ENCODE measurements around the gene PYGB.

PYGB gene

DNA sequence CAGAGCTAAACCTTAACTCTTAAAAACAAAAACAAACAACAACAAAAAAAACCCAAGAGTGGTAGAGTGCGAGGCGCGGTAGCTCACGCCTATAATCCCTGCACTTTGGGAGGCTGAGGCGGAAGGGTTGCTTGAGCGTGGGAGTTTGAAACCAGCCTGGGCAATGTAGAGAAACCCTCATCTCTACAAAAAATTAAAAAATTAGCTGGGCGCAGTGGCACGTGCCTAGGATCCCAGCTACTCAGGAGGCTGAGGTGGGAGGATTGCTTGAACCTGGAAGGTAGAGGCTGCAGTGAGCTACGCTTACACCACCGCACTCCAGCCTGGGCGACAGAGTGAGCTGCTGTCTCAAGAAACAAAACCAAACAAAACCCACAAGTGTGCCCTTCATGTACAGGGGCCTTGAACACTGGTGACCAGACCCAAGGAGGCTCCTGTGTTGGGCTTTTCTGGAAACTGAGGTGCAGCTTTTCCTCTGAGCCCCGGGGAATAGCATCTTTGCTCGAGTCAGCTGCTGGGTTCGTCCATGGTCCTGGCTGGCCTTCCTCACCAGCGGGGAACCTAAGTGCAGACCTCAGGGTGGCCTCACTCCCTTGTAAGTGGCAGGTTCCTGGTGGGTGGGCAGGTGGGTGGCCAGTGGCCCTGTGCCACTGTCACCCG is 39.9 kb downstream of the PYGB start:
- H3K4me3 ChIP-seq (ENCODE audit: low read length): no peak overlapping the region
- no peak for DNase-seq (ENCODE audit: low read depth, low spot score)

DNA sequence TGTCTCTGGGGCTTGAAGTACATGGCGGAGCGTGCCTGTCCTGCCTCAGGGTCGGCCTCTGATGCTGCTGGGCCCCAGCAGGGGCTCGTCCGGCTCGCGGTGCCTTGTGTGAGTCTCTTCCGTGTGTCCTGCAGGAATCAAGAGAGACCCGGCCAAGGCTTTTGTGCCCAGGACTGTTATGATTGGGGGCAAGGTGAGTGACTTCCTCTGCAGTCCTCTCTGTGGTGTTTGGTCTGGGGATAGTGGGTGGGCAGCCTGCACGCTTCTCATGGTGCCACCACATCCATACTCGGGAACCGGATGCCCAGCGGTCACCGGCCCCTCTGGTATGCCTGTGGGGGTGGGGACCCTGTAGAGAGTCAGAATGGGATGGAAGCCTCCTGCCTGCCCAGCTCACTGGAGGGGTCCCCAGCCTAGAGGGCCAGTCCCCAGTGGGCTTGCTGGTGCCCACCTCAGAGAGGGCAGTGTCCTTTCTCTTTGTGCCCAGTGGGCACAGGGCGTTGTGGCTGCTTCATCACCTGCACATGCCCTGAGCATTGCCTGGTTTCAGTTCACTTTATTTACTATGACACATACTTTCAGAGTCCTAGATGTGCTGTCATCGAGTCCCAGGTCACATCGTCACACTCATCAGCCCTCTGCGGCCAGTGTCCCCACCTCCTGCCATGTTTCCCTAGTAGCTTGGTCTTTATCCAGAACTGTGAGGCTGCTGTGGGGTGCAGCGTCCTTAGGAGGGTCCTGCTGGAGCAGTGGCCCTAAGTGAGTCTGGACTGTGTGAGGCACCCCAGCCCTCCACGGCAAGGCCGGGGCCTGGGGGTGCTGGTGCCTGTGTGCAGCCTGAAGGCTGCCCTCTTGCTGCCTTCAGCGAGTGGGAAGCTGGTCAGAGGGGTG is 40.7 kb downstream of the PYGB start:
- no peak for DNase-seq (ENCODE audit: low read depth, low spot score)
- H3K4me3 ChIP-seq (ENCODE audit: low read length): no peak overlapping the region

DNA sequence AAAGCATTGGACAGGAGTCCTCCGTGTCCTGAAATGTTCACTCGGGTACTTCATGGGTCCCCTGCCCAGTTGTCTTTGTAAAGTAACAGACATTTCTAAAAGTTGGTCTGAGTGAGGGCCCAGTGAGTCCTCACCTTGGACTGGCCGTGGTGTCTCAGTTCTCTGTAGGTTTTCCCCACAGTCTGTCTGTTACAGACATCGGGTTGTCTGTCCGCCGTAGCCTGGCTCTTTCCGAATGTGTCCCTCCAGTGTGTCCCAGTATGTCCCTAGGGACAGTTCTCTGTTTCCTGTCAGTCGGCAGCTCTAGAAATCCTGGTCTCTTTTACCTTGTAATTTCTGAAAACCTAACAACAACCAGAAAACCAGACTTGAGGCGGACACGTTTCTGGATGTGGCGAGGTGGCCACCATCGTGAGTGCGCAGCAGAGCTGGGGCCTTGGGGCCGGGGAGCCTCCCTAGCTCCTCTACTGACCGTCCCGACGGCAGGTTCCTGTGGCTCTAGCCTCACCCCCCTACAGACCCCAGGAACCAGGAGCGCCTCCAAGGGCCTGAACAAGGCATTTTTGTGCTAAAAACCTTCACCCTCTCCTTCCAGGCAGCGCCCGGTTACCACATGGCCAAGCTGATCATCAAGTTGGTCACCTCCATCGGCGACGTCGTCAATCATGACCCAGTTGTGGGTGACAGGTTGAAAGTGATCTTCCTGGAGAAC is 42.2 kb downstream of the PYGB start:
- no peak for DNase-seq (ENCODE audit: low read depth, low spot score)

DNA sequence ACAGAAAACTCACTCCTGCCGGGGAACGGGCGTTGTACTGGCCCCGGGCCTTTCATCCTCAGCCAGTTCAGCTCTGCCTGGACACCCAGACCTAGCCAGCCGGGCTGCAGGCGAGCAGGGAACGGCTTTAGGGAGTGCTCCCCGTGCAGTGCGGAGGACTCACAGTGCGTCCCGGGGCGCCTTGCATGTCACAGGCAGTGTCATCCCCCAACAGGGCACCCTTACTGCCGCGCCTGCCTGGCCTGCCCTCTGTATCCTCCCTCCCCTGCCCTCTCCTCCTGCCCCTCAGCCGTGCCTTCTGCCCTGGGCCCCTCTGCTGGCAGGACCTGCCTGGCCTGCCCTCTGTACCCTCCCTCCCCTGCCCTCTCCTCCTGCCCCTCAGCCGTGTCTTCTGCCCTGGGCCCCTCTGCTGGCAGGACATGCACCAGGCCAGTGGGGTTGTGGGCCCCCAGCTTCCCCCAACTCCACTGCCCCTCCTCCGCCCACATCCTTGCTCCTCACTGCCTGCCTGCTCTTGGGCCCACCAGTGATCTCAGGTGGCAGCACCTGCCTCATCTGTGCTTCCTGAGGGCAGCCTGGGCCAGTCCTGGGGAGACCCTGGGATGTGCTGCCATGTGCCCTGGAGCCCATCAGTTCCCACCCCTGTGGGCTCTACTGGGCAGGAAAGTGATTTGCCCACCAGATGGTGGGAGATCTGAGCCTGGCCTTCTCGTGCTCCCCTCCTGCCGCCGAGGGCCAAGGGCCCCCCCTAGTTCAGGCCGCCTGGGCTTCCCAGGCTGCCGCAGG is 43.0 kb downstream of the PYGB start:
- no peak overlapping the region for H3K4me3 ChIP-seq (ENCODE audit: low read length)
- no peak for DNase-seq (ENCODE audit: low read depth, low spot score)

More for the DNA sequence above, 42.2 kb downstream of the PYGB start:
- no peak overlapping the region for H3K4me3 ChIP-seq (ENCODE audit: low read length)

DNA sequence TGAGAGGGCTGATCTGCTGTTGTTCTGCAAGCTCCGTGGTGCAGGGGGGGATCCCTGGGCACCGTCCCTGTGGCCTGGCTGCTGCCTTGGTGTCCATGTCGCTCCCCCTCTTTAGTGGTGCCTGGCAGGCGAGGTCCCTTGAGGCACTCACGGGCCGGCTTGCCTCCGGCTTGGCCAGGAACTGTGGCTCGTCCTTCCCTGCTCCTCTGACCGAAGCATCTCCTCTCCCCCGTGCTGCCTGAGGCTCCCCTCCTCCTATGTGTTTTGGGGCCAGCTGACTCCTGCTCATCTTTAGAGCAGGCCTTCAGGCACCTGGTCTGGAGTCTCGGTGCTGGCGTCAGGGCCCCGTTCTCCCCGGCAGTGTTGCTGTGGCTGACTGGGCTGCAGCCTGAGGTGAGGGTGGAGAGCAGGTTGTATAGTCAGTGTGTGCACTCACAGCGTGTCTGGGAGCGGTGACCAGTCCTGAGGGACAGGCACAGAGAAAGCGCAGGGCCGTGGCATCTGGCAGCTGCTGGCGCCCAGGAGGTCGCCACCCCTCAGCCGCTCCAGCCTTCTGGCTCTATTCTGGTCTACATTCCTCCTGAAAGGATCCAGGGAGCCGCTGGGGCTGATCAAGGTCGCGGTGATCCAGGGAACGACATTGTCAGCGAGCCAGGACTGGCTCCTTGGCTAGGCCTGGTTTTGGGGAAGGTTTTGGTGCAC is 43.7 kb downstream of the PYGB start:
- DNase-seq (ENCODE audit: low read depth, low spot score): no peak
- H3K4me3 ChIP-seq (ENCODE audit: low read length): no peak overlapping the region

DNA sequence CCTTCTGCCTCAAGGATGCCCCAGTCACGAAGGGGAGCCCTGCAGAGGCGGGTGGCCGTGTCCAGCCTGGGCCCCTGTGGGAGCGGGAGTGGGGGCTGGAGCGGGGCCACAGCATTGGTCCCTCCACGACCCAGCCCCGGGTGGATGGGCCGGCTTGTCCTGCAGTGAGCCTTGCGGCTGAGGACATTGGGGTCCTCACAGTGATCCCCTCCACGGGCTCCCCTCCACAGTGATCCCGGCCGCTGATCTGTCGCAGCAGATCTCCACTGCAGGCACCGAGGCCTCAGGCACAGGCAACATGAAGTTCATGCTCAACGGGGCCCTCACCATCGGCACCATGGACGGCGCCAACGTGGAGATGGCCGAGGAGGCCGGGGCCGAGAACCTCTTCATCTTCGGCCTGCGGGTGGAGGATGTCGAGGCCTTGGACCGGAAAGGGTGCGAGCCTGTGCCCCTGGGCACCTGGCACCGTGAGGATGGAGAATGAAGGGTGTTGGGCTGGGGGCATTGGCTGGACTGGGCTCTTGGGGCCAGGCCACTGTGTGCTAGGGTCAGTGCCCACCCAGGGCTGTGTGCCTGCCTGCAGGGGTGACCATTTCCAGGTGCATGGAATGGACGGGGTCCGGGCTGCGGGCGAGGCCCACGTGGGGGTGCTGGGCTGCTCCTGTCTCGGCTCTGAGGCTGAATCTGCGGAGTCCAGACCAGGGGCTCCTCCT is 44.4 kb downstream of the PYGB start:
- no peak for DNase-seq (ENCODE audit: low read depth, low spot score)
- H3K4me3 ChIP-seq (ENCODE audit: low read length): no peak overlapping the region

DNA sequence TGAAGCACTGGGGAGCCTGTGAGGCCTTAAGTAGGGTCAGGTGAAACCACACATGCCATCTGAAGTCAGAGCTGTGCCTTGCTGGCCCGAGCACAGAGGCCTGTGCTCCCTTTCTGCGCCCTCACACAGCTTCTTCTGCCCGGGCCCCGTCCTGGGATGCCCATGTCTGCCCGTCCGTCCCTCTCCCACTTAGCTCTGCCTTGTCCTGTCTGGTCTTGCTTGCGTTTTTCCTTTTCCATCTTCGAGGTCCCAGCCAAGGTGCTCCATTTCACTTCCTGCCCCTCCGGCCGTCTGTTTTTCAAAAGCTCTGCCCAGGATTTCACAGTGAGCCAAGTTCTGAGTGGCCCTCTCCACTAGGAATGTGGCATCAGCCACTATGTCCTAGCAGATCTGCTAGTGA is 45.6 kb downstream of the PYGB start:
- DNase-seq (ENCODE audit: low read depth, low spot score): no peak
- H3K4me3 ChIP-seq (ENCODE audit: low read length): no peak overlapping the region

DNA sequence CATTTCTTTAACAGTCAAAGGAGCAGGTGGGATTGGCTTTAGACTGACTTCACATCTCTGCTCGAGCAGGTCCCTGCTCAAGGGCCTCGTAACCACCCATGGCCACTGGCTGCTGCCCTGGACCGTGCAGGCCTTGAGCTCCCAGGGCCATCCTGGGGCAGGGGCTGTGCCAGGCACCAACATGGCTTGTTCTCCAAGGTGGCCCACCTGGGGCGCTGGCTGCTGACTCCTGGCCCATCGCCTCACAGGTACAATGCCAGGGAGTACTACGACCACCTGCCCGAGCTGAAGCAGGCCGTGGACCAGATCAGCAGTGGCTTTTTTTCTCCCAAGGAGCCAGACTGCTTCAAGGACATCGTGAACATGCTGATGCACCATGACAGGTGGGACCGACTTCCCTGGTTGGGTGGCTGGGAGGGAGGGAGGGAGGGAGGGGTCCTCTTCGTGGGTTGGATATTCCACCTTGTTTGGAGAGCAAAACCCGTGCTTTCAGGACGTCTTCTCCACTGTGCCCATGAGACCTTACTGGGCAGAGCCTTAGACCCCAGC is 46.1 kb downstream of the PYGB start:
- no peak overlapping the region for H3K4me3 ChIP-seq (ENCODE audit: low read length)
- DNase-seq (ENCODE audit: low read depth, low spot score): no peak

DNA sequence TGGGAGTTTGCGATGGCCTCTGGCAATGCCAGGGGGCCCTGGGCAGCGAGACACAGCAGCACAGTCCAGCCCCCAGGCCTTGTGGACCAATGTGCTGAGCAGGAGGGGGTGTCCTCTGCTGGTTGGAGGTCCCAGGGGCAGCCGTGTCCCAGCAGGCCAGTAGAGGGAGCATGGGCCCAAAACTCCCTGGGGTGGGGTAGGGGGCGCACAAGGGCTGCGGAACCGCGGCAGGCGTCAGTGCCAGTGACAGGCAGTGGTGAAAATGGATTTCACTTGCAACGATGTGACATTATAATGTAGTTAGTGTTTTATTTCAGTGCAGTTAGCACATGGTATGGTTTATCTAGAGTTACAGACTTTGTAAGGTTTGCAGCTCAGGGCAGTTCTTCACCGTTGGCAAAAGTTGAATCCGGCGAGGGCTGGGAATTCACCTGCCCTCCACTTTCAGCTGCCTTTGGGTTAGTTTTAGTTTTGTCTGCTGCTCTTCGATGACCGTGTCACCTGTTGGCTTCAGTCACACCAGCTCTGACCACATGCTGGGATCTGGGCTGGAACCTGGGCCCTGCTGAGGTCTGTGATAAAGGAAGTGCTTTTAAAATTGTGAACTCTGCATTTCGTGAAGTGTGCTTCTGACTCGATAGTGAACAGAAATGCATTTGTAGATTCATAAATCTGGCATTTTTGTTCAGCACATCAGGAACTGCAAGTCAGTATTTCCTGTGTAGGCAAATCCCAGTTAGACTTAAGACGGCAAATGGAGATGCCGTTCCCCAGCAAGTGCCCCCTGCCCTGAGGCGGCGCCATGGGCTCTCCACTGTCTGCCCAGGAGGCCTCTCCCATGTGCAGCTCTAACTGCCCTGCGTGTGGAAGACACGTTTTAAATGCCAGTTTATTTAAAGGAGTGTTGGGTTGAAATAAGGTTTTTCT is 46.8 kb downstream of the PYGB start:
- DNase-seq (ENCODE audit: low read depth, low spot score): peak; percentile 61
- H3K4me3 ChIP-seq (ENCODE audit: low read length): no peak overlapping the region

DNA sequence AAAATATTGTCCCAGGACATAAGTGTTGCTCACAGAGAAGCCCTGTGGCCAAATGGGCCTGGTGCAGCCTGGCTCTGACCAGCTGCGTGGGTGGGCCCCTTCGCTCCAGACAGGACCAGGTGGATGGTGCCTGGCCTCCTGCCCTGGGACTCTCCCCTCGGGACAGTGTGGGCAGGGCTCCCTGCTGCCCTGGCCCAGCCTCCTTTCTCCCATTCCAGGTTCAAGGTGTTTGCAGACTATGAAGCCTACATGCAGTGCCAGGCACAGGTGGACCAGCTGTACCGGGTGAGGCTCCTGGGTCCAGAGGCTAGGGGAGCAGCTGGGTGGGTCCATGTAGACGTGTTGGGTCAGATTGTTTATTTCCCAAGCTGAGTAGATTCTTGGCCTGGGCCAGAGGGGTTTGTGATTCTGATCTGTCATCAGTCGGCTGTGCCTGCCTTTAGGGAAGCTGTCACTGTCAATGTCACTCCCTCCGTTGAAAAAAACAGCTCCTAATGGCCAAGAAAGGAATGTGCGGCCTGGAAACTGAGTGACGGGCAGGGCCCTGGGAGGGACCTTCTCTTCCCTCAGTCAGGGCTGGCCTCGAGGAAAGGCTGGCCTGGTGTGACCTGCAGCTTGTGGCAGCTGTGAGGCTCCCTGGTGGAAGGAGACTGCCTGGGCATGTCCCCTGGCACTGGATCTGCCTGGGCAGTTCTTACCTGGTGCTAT is 47.7 kb downstream of the PYGB start:
- H3K4me3 ChIP-seq (ENCODE audit: low read length): no peak overlapping the region
- no peak for DNase-seq (ENCODE audit: low read depth, low spot score)

DNA sequence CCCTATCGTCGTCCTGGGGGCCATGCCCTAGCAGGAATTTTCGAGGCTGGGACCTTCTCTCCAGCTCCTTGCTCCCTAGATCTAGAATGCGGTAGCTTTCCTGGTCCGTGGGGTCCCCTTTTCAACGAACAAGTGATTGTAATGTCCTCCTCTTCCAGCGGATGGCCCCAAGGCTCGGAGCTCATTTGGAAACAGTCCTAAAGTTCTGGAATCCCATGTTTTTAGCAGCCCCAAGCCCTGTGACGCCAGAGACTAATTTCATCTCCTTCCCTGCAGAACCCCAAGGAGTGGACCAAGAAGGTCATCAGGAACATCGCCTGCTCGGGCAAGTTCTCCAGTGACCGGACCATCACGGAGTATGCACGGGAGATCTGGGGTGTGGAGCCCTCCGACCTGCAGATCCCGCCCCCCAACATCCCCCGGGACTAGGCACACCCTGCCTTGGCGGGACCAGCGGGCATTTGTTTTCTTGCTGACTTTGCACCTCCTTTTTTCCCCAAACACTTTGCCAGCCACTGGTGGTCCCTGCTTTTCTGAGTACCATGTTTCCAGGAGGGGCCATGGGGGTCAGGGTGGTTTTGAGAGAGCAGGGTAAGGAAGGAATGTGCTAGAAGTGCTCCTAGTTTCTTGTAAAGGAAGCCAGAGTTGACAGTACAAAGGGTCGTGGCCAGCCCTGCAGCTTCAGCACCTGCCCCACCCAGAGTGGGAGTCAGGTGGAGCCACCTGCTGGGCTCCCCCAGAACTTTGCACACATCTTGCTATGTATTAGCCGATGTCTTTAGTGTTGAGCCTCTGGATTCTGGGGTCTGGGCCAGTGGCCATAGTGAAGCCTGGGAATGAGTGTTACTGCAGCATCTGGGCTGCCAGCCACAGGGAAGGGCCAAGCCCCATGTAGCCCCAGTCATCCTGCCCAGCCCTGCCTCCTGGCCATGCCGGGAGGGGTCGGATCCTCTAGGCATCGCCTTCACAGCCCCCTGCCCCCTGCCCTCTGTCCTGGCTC is 48.5 kb downstream of the PYGB start:
- H3K4me3 ChIP-seq (ENCODE audit: low read length): no peak overlapping the region

DNA sequence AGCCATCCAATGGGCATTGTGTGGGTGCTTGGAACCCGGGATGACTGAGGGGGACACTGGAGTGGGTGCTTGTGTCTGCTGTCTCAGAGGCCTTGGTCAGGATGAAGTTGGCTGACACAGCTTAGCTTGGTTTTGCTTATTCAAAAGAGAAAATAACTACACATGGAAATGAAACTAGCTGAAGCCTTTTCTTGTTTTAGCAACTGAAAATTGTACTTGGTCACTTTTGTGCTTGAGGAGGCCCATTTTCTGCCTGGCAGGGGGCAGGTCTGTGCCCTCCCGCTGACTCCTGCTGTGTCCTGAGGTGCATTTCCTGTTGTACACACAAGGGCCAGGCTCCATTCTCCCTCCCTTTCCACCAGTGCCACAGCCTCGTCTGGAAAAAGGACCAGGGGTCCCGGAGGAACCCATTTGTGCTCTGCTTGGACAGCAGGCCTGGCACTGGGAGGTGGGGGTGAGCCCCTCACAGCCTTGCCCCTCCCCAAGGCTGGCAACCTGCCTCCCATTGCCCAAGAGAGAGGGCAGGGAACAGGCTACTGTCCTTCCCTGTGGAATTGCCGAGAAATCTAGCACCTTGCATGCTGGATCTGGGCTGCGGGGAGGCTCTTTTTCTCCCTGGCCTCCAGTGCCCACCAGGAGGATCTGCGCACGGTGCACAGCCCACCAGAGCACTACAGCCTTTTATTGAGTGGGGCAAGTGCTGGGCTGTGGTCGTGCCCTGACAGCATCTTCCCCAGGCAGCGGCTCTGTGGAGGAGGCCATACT is 49.4 kb downstream of the PYGB start:
- H3K4me3 ChIP-seq (ENCODE audit: low read length): no peak overlapping the region
- no peak for DNase-seq (ENCODE audit: low read depth, low spot score)

More for the DNA sequence above, 48.5 kb downstream of the PYGB start:
- no peak for DNase-seq (ENCODE audit: low read depth, low spot score)

DNA sequence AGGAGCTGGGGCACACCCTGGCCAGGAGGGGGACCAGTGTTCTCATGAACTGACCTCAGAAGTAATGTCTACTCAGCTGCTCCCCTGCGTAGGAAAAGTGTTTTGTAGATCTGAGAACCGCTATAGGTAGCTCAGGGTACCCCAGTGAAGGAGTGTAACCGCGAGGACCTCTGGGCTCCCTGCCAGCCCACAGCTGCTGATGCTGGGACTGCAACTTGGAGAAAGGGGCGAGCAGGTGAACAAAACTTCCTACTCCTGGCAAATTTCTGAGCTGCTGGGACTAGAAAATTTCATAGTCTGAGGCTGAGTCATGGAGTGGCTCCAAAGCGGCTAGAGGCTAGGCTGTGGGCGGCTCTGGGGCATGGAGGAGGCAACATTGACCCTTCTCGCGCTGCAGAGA is 51.9 kb downstream of the PYGB start:
- DNase-seq (ENCODE audit: low read depth, low spot score): no peak
- H3K4me3 ChIP-seq (ENCODE audit: low read length): no peak overlapping the region

DNA sequence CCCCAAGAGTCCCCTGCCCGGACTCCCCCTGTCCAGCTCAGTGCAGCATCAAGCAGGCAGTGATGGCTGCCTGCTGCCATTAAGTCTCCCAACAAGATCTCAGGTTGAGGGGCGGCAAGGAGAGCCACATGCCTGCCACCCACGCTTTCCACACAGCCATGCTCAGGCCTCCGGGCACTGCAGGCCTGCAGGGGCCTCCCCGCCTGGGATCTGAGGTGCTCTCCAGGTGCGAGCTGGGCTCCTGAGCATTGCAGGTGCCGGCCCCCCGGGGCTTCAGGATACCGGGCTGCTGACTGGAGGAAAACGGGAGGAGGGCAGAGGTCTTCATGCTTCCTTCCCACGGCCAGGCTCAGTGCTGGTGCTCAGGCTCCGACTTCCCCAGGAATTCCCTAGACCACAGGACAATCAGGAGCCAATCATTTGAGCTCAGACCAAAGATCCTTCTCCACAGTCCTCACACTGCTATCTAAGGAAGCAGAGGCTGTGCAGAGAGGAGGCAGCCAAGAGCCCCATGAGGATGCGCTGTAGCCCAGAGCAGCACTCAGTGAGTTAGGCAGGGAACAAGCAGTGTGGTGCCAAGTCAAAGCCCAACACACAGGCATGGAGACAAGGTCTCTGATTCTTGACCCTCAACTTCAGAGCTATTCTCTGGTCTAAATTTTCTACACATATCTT is 52.7 kb downstream of the PYGB start:
- no peak overlapping the region for H3K4me3 ChIP-seq (ENCODE audit: low read length)
- no peak for DNase-seq (ENCODE audit: low read depth, low spot score)
